Renal cortex interstitium (tissue), 11 donors: ENCODE measurements around the gene MEGF6. TPM values are rescaled to one million over a fixed set of nuclear protein-coding genes. Genes with fewer than 3 reads are reported as not detected.
A peak's percentile ranks its signal among the peaks of the same experiment; 100 is the strongest.

Experiments
- DNase-seq, 11 donors: peaks; one replicate each; pipeline ENCODE4 v3.0.0-alpha.2; 2013; ENCODE audit warnings: low read depth in 9 of 11, low spot score in 4 of 11; ENCODE audit errors: extremely low read depth in 1 of 11
- polyA plus RNA-seq, 3 donors: library from polyadenylated mRNA; unstranded; fragments of 120-200 nt; gene quantifications; one replicate each; pipeline ENCODE4 v1.2.1, GENCODE V29; 2013; ENCODE audit not compliant: insufficient read length in 3 of 3

The MEGF6 gene
- polyA plus RNA-seq, 3 donors, result 8.5 to 15.3 (median 14.6) TPM

GRCh38 chr1:3650248-3651025 lies 39.1 kb upstream of the MEGF6 start:
- no peak for DNase-seq

- peak; percentile 65 to 88 (median 85) for DNase-seq
Observed at GRCh38 chr1:3649342-3650247, 38.3 kb upstream of the MEGF6 start, which contains the start of gene WRAP73. Gene WRAP73, minus strand, starts transcription at chr1:3650103. Its CDS starts 104 bp downstream, at chr1:3649999.

DNA sequence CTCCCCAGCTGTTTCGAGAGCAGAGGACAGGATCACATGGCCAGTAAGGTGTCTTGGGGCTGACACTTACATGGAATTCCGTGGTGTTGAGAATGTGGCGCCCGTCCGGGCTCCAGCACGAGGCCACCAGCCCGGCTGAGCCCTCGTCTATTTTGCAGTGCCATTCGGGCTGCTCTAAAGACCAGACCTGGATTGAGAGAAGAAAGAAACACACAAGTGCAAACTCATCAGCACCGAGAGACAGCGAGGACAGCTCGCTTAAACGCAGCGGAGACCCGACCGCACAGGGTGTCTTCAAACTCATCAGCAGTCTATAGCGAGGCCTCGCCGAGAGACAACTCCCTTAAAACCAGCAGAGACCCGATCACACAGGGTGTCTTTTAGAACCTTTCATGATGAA lies 35.3 kb upstream of the MEGF6 start:
- DNase-seq, result no peak

DNA sequence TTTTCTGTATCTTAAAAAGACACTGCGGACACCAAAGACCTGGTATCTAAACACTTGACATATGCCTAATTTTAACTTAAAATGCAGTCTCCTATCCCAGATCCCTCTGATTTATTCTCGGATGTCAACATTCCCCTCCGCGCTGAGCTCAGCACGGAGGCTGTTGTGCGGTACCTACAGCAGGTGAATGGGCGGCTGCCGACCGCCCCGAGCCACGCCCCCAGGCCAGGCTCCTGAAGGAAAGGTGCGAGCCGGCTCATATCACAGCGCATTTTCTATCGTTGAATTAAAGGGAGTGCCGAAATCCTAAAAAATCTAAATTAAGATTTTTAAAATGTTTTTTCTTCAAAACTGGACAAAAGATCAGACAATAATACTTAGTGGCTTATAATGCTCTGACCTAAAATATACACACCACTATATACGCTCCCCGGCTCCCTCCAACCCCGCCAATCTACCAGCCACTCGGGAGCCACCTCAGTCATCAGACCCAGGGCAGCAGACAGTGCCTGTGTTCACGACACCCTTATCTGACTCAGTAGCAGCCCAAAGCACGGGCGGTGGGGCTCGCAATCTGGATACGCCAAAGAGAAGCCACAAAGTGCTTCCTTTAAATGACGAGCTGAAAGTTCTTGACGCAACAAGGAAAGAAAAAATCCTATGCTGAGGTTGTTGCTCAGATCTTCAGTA lies 34.5 kb upstream of the MEGF6 start:
- DNase-seq, result no peak

- no peak for DNase-seq
Observed at GRCh38 chr1:3645247-3645646, 33.9 kb upstream of the MEGF6 start.

DNA sequence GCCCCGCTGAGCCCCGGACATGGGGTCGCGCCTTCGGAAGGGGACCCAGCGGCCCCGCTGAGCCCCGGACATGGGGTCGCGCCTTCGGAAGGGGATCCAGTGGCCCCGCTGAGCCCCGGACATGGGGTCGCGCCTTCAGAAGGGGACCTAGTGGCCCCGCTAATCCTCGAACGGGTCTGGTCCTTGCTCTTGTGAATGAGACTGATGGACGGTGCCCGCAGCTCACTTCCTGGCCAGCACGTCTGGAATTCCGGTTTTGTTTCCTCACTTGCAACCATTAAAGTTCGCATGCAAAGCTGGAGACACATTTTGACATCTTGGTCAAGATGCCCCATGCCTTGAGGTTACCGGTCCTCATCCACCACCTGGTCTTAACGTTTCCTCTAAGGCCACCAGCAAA lies 33.0 kb upstream of the MEGF6 start:
- no peak for DNase-seq

GRCh38 chr1:3642919-3643675 lies 31.8 kb upstream of the MEGF6 start:
- no peak for DNase-seq

GRCh38 chr1:3641816-3642215 lies 30.5 kb upstream of the MEGF6 start:
- DNase-seq, result no peak

DNA sequence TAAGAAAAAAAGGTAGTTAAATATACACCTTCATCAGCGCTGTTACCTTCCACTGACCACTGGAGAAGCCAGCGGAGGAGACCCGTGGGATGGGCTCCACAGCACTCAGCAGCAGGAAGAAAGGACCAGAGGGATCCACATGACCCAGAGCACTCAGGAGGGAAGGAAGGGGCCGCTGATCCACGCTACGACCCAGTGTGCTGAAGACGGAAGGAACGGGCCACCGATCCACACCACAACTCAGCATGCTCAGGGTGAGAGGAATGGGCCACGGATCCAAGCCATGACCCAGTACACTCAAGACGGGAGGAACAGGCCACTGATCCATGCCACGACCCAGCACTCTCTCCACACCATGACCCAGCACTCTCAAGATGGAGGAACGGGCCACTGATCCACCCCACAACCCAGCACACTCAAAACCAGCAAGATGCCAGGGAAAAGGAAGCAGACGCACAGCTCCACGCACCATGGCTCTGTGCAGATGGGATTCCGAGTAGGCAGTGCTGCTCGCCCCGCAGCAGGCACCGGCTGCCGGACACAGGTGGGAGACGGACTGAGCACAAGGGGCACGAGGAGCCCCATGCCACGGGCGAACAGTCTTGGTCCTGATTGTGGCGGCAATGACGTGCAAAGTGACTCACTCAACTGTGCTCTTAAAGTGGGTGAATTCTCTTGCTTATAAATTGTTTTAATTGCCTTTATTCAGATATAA lies 29.9 kb upstream of the MEGF6 start:
- no peak for DNase-seq

DNA sequence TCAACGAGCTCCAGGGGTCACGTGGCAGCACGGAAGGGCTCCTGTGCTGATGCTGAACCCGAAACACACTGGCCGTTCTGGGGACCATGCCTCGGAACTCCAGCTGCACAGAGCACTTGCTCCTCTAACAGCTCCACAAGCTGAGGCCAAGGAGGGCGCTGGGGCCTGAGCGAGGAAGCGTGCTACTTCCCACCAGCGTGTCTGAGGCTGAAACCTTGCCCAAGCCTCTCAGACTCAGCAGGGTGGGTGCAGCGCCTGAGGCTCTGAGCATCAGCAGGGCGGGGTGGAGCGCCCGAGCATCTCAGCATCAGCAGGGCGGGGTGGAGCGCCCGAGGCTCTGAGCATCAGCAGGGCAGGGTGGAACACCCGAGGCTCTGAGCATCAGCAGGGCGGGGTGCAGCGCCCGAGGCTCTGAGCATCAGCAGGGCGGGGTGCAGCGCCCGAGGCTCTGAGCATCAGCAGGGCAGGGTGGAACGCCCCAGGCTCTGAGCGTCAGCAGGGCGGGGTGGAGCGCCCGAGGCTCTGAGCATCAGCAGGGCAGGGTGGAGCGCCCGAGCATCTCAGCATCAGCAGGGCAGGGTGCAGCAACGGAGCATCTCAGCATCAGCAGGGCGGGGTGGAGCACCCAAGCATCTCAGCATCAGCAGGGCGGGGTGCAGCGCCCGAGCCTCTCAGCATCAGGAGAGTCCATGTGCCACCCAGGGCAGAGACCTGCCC lies 29.0 kb upstream of the MEGF6 start:
- DNase-seq, result no peak

DNA sequence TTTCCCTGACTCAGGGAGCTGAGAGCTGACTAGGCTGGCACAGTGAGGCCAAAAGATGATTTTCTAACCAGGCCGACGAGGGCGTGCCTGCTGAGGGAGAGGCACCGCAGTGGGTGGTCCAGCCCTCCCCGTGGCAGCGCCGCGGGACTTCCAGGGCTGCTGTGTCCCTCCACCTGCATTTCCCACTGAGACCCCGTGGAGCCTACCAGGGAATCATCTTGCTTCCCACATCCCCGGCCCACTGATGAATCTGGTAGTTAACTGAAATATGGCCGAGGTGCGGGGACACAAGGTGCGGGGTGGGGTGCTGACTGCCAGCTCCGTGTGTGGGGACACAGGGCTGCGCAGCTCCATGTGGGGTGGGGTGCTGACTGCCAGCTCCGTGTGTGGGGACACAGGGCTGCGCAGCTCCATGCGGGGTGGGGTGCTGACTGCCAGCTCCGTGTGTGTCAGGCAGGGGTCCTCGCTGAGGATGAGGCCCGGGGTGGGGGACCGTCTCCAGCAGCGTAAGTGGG lies 28.1 kb upstream of the MEGF6 start:
- no peak for DNase-seq

- no peak for DNase-seq
Observed at GRCh38 chr1:3638676-3639075, 27.4 kb upstream of the MEGF6 start.

DNA sequence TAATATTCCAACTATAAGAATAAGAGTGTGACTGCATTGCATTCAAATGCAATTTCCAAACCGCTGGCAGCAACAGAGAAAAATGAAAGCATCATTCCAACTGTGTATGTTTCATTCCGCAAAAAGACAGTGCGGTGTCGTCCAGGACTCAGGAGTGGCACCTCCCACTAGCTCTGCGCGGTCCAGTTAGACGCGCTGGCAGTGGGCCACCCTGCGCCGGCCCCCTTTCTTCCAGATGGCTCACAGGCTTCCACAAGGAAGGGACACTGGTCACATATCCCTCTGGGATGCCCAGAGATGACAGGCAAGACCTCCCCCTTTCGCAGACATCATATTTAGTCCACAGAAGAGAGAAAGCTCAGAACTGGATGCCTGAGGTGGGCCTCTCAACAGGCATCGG lies 26.7 kb upstream of the MEGF6 start:
- DNase-seq, result no peak

- no peak for DNase-seq
Observed at GRCh38 chr1:3636531-3636930, 25.2 kb upstream of the MEGF6 start.

DNA sequence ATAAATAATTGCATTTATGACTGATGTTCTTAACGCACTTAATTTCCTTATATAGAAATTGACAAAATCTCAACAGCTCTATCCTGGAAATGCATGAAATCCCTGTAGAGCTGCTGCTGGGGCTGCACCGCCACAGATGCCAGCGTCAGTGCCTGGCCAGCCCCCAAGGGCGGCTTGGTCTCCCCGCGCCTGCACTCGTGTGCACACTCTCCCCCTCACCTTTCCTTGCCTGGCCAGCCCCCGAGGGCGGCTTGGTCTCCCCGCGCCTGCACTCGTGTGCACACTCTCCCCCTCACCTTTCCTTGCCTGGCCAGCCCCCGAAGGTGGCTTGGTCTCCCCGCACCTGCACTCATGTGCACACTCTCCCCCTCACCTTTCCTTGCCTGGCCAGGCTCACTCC lies 24.8 kb upstream of the MEGF6 start:
- no peak for DNase-seq

GRCh38 chr1:3634059-3634800 lies 22.9 kb upstream of the MEGF6 start:
- DNase-seq, result no peak
